ENCODE measurements around the gene MAN1A1.

DNA sequence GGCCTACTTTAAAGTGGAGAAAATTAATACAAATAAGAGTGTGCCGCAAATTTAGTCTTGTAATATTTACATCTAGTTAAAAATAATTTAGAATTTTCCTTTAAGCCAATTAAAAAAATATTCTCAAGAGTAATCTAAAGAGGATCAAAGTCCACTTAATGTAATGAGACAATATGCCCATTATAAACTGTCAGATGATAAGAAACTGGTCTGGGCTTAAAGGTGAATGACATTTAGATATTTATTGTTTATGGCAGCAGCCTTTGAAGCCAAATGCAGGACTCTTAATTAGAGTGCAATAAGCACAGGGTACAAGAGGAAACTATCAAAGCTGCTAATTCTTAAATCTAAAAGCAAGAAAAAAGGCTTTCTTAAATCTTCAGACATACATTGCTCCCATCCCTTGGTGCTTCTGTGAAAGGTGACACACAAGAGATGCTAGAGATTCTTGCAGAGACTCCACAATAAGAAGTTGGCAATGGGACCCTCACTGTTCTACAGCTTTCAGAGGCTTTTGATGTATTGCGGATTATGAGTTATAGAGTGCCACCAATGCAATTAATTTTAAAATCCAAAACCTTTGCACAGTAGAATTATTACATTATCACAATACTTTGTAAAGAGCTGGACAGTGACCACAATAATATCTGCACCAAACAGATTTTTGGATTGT is 116.1 kb downstream of the MAN1A1 start:
- TF ChIP-seq, protein P1, sequence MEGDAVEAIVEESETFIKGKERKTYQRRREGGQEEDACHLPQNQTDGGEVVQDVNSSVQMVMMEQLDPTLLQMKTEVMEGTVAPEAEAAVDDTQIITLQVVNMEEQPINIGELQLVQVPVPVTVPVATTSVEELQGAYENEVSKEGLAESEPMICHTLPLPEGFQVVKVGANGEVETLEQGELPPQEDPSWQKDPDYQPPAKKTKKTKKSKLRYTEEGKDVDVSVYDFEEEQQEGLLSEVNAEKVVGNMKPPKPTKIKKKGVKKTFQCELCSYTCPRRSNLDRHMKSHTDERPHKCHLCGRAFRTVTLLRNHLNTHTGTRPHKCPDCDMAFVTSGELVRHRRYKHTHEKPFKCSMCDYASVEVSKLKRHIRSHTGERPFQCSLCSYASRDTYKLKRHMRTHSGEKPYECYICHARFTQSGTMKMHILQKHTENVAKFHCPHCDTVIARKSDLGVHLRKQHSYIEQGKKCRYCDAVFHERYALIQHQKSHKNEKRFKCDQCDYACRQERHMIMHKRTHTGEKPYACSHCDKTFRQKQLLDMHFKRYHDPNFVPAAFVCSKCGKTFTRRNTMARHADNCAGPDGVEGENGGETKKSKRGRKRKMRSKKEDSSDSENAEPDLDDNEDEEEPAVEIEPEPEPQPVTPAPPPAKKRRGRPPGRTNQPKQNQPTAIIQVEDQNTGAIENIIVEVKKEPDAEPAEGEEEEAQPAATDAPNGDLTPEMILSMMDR (IDR thresholded peaks at IDR 0.05): no peak
- no peak for TF ChIP-seq POLR2A (IDR thresholded peaks at IDR 0.05)

Measured in body of pancreas (tissue), 4 donors.